ENCODE data around the gene DEFB132. TPM values are rescaled to one million over a fixed set of nuclear protein-coding genes. Genes with fewer than 3 reads are reported as not detected.
"Not testable (repeated sequence)": the region's sequence is repeated elsewhere in the genome, so short reads cannot be mapped to it uniquely, and the experiment has no call there.

DEFB132 gene
- total and polyA plus RNA-seq, 7 donors: not detected

DNA sequence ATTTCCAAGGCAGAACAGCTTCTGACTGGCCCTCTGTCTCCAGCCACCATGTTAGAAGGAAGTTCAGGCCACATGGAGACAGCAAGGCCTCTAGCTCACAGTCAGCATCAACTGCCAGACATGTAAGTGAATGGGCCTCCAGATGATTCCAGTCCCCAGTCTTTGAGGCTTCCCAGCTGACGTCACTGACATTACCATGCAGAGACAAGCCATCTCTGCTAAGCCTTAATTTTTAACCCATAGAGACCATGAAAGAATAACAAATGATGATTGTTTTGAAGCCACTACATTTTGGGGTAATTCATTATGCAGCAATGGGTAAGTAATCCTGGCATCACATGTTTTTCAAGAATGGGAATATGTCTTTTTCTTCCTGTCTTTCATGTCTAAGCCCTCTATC, 41.7 kb upstream of the DEFB132 start:
- Histone ChIP-seq H3K27ac (no peak overlapping the region), H3K4me1 (no peaks in the 10 kb centered on the region), H3K27me3 (ENCODE audit: insufficient read depth in 3 of 3, low read length in 2 of 3) (peaks cover 0 to 15% (median 0%) of the 10 kb centered on the region in 3 donors), H3K9me3 (no peaks in the 10 kb centered on the region), H3K36me3 (ENCODE audit: insufficient read depth in 1 of 2, low read depth in 1 of 2) (no peaks in the 10 kb centered on the region), H3K4me3 (no peak overlapping the region)
- TF ChIP-seq, protein P1, sequence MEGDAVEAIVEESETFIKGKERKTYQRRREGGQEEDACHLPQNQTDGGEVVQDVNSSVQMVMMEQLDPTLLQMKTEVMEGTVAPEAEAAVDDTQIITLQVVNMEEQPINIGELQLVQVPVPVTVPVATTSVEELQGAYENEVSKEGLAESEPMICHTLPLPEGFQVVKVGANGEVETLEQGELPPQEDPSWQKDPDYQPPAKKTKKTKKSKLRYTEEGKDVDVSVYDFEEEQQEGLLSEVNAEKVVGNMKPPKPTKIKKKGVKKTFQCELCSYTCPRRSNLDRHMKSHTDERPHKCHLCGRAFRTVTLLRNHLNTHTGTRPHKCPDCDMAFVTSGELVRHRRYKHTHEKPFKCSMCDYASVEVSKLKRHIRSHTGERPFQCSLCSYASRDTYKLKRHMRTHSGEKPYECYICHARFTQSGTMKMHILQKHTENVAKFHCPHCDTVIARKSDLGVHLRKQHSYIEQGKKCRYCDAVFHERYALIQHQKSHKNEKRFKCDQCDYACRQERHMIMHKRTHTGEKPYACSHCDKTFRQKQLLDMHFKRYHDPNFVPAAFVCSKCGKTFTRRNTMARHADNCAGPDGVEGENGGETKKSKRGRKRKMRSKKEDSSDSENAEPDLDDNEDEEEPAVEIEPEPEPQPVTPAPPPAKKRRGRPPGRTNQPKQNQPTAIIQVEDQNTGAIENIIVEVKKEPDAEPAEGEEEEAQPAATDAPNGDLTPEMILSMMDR (IDR thresholded peaks at IDR 0.05): no peak
- ATAC-seq: no peak
- intact Hi-C loops (cut with DNase I): no loop called here
- WGBS, 3 donors: 58 to 71% (median 62%) methylated on average over 1 of the region's 1 CpG
- no peak for DNase-seq

DNA sequence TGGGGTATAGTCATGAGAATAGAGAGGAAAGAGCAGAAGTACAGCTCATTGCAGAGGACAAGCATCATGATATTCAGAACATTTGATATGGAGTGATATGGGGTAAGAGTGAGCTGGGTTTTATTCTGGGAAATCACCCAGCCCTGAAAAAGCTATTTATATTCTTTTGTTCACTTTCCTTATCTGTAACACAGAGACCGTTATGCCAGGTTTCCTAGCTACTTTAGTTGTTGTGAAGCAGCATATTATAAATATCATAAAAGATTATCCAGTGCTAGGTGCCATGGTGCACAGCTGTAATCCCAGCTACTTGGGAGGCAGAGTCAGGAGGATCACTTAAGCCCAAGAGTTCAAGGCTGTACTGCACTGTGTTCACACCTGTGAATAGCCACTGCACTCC, 40.3 kb upstream of the DEFB132 start:
- Histone ChIP-seq H3K36me3 (ENCODE audit: insufficient read depth in 1 of 2, low read depth in 1 of 2) (no peaks in the 10 kb centered on the region), H3K4me3 (no peak overlapping the region), H3K9me3 (no peaks in the 10 kb centered on the region), H3K27ac (no peak overlapping the region), H3K27me3 (ENCODE audit: insufficient read depth in 3 of 3, low read length in 2 of 3) (peaks cover 0 to 15% (median 0%) of the 10 kb centered on the region in 3 donors), H3K4me1 (no peaks in the 10 kb centered on the region)
- TF ChIP-seq, protein P1 (IDR thresholded peaks at IDR 0.05): no peak
- intact Hi-C loops (cut with DNase I): no loop called here
- 36 to 41% (median 39%) methylated on average over 1 of the region's 1 CpG for WGBS, 3 donors
- no peak for DNase-seq
- peak in 2 of 4 donors; percentile 36 to 42 for ATAC-seq

DNA sequence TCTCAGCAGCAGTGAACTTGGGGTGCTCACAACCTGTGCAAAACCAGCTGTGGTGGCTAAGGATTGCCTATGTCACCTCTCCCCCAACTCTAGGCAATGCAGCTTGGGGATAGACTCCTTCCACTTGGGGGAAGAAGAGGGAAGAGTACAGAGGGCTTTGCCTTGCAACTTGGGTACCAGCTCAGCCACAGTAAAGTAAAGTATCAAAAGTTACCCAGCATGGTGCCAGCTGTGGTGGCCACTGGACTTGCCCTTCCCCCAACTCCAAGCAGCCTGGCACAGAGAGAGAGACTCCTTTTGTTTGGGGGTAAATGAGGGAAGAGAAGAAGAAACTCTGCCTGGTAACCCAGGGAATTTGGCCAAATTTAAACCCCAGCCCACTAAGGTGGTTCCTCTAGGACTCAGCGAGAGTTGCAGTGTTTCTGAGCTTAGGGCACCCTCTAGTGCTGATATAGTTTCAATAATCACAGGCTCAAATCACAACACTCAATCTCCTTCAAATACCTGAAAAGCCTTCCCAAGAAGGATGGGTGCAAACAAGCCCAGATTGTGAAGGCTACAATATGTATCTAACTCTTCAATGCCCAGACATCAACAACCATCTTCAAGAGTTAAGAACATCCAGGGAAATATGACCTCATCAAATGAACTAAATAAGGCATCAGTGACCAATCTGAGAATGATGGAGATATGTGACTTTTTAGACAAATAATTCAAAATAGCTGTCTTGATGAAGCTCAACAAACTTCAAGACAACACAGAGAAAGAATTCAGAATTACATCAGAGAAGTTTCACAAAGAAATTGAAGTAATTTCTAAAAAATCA, 38.0 kb upstream of the DEFB132 start:
- intact Hi-C loops (cut with DNase I): no loop called here
- WGBS, 3 donors: 0% methylated on average over 1 of the region's 1 CpG
- ATAC-seq (no peak), DNase-seq (no peak)
- H3K36me3 ChIP-seq (ENCODE audit: insufficient read depth in 1 of 2, low read depth in 1 of 2): no peaks in the 10 kb centered on the region
- H3K9me3 ChIP-seq: no peaks in the 10 kb centered on the region
- H3K4me1 ChIP-seq: no peaks in the 10 kb centered on the region
- peaks cover 0 to 15% (median 0%) of the 10 kb centered on the region in 3 donors for H3K27me3 ChIP-seq (ENCODE audit: insufficient read depth in 3 of 3, low read length in 2 of 3)
- no peak overlapping the region for H3K27ac ChIP-seq
- H3K4me3 ChIP-seq: no peak overlapping the region
- TF ChIP-seq, protein P1 (IDR thresholded peaks at IDR 0.05): peak; percentile 14

DNA sequence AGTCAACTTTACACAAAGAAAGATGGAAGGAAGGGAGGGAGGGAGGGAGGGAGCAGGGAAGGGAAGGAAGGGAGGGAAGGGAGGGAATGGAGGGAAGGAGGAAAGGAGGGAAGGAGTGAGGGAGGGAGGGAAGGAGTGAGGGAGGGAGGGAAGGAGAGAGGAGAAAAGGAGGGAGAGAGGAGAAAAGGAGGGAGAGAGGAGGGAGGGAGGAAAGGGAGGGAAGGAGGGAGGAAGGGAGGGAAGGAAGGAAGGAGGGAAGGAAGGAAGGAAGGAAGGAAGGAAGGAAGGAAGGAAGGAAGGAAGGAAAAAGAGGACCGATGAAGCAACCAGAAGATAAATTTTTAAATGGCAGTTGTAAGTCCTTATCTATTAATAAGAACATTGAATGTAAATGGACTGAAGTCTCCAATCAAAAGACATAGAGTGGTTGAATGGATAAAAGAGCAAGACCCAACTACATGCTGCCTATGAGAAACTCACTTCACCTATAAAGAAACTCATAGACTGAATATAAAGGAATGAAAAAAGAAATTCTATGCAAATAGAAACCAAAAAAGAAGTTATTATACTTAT, 36.2 kb upstream of the DEFB132 start:
- TF ChIP-seq, protein P1 (IDR thresholded peaks at IDR 0.05): no peak
- WGBS, 3 donors: 44 to 72% (median 61%) methylated on average over 1 of the region's 1 CpG
- no peak for ATAC-seq
- H3K27me3 ChIP-seq (ENCODE audit: insufficient read depth in 3 of 3, low read length in 2 of 3): peaks cover 0 to 21% (median 0%) of the 10 kb centered on the region in 3 donors
- no peaks in the 10 kb centered on the region for H3K9me3 ChIP-seq
- no peaks in the 10 kb centered on the region for H3K4me1 ChIP-seq
- no peaks in the 10 kb centered on the region for H3K36me3 ChIP-seq (ENCODE audit: insufficient read depth in 1 of 2, low read depth in 1 of 2)
- H3K27ac ChIP-seq: no peak overlapping the region
- H3K4me3 ChIP-seq: no peak overlapping the region
- DNase-seq: no peak
- intact Hi-C loops (cut with DNase I): no loop called here

DNA sequence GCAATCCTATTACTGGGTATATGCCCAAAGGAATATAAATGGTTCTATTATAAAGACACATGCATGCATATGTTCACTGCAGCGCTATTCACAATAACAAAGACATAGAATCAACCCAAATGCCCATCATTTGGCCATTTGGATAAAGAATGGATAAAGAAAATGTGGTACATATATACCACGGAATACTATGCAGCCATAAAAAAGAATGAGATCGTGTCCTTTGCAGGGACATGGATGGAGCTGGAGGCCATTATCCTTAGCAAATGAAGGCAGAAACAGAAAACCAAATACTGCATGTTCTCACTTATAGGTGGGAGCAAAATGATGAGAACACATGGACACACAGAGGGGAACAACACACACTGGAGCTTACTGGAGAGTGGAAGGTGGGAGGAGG, 31.6 kb upstream of the DEFB132 start:
- H3K4me1 ChIP-seq; H3K36me3 ChIP-seq (ENCODE audit: insufficient read depth in 1 of 2, low read depth in 1 of 2); intact Hi-C loops (cut with DNase I); ATAC-seq; DNase-seq; H3K9me3 ChIP-seq; H3K27ac ChIP-seq; H3K27me3 ChIP-seq (ENCODE audit: insufficient read depth in 3 of 3, low read length in 2 of 3); H3K4me3 ChIP-seq: not testable (repeated sequence)
- WGBS, 3 donors: 83 to 85% (median 85%) methylated on average over 3 of the region's 3 CpGs
